GM23338 (cell line): Measurements from ENCODE around the gene GAREM1.

Experiments
- CREB1 ChIP-seq: fragments of 250-450 bp; sonication (Bioruptor Pico); IDR thresholded peaks from 2 replicates; pipeline ENCODE4 v1.5.0; 2020; ENCODE audit warnings: low read depth, mild to moderate bottlenecking, moderate library complexity
- EZH2 ChIP-seq: fragments of 200-600 bp; sonication (generic); IDR thresholded peaks from one replicate; pipeline ENCODE4 v1.8.0; 2017; ENCODE audit warnings: antibody characterized with exemption, mild to moderate bottlenecking, low read depth; ENCODE audit not compliant: unreplicated experiment
- EZH2phosphoT487 ChIP-seq: fragments of 200-600 bp; sonication (generic); IDR thresholded peaks from one replicate; pipeline ENCODE4 v1.8.1; 2018; ENCODE audit warnings: antibody characterized with exemption; ENCODE audit not compliant: unreplicated experiment
- POLR2AphosphoS5 ChIP-seq: IDR thresholded peaks from 2 replicates; pipeline ENCODE4 v1.6.1; 2016; ENCODE audit warnings: antibody characterized with exemption, low read depth
- REST ChIP-seq: IDR thresholded peaks from one replicate; pipeline ENCODE4 v1.6.1; 2018; ENCODE audit warnings: antibody characterized with exemption; ENCODE audit not compliant: unreplicated experiment
- STAT1 ChIP-seq: IDR thresholded peaks from one replicate; pipeline ENCODE4 v1.6.1; 2016; ENCODE audit warnings: antibody characterized with exemption; ENCODE audit not compliant: unreplicated experiment
- TF ChIP-seq, protein P1 (sequence below), 2 experiments: fragments of 200-600 bp in 1 of 2; sonication (generic) in 1 of 2; conservative IDR thresholded peaks; 2 replicates each; pipeline versions ENCODE4 v1.5.1 to v1.6.1; 2016 to 2017; ENCODE audit warnings: antibody characterized with exemption in 2 of 2, low read depth in 2 of 2, mild to moderate bottlenecking in 2 of 2, moderate library complexity in 1 of 2
- TF ChIP-seq, protein P2 (sequence below): fragments of 250-450 bp; sonication (Bioruptor Pico); IDR thresholded peaks from 2 replicates; pipeline ENCODE4 v1.5.0; 2020; ENCODE audit warnings: mild to moderate bottlenecking, moderate library complexity
- TF ChIP-seq, protein P3 (sequence below): IDR thresholded peaks from 2 replicates; pipeline ENCODE4 v1.6.1; 2016; ENCODE audit warnings: antibody characterized with exemption

- TF ChIP-seq, protein P1, sequence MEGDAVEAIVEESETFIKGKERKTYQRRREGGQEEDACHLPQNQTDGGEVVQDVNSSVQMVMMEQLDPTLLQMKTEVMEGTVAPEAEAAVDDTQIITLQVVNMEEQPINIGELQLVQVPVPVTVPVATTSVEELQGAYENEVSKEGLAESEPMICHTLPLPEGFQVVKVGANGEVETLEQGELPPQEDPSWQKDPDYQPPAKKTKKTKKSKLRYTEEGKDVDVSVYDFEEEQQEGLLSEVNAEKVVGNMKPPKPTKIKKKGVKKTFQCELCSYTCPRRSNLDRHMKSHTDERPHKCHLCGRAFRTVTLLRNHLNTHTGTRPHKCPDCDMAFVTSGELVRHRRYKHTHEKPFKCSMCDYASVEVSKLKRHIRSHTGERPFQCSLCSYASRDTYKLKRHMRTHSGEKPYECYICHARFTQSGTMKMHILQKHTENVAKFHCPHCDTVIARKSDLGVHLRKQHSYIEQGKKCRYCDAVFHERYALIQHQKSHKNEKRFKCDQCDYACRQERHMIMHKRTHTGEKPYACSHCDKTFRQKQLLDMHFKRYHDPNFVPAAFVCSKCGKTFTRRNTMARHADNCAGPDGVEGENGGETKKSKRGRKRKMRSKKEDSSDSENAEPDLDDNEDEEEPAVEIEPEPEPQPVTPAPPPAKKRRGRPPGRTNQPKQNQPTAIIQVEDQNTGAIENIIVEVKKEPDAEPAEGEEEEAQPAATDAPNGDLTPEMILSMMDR (conservative IDR thresholded peaks at IDR 0.05; ENCODE audit: low read depth in 2 of 2) = no peak
- no peak for TF ChIP-seq EZH2
- no peak for TF ChIP-seq REST
- TF ChIP-seq, protein P2, sequence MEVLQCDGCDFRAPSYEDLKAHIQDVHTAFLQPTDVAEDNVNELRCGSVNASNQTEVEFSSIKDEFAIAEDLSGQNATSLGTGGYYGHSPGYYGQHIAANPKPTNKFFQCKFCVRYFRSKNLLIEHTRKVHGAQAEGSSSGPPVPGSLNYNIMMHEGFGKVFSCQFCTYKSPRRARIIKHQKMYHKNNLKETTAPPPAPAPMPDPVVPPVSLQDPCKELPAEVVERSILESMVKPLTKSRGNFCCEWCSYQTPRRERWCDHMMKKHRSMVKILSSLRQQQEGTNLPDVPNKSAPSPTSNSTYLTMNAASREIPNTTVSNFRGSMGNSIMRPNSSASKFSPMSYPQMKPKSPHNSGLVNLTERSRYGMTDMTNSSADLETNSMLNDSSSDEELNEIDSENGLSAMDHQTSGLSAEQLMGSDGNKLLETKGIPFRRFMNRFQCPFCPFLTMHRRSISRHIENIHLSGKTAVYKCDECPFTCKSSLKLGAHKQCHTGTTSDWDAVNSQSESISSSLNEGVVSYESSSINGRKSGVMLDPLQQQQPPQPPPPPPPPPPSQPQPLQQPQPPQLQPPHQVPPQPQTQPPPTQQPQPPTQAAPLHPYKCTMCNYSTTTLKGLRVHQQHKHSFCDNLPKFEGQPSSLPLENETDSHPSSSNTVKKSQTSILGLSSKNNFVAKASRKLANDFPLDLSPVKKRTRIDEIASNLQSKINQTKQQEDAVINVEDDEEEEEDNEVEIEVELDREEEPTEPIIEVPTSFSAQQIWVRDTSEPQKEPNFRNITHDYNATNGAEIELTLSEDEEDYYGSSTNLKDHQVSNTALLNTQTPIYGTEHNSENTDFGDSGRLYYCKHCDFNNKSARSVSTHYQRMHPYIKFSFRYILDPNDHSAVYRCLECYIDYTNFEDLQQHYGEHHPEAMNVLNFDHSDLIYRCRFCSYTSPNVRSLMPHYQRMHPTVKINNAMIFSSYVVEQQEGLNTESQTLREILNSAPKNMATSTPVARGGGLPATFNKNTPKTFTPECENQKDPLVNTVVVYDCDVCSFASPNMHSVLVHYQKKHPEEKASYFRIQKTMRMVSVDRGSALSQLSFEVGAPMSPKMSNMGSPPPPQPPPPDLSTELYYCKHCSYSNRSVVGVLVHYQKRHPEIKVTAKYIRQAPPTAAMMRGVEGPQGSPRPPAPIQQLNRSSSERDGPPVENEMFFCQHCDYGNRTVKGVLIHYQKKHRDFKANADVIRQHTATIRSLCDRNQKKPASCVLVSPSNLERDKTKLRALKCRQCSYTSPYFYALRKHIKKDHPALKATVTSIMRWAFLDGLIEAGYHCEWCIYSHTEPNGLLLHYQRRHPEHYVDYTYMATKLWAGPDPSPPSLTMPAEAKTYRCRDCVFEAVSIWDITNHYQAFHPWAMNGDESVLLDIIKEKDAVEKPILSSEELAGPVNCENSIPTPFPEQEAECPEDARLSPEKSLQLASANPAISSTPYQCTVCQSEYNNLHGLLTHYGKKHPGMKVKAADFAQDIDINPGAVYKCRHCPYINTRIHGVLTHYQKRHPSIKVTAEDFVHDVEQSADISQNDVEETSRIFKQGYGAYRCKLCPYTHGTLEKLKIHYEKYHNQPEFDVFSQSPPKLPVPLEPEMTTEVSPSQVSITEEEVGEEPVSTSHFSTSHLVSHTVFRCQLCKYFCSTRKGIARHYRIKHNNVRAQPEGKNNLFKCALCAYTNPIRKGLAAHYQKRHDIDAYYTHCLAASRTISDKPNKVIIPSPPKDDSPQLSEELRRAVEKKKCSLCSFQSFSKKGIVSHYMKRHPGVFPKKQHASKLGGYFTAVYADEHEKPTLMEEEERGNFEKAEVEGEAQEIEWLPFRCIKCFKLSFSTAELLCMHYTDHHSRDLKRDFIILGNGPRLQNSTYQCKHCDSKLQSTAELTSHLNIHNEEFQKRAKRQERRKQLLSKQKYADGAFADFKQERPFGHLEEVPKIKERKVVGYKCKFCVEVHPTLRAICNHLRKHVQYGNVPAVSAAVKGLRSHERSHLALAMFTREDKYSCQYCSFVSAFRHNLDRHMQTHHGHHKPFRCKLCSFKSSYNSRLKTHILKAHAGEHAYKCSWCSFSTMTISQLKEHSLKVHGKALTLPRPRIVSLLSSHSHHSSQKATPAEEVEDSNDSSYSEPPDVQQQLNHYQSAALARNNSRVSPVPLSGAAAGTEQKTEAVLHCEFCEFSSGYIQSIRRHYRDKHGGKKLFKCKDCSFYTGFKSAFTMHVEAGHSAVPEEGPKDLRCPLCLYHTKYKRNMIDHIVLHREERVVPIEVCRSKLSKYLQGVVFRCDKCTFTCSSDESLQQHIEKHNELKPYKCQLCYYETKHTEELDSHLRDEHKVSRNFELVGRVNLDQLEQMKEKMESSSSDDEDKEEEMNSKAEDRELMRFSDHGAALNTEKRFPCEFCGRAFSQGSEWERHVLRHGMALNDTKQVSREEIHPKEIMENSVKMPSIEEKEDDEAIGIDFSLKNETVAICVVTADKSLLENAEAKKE (CRISPR knock-in tag) = no peak
- TF ChIP-seq, protein P3, sequence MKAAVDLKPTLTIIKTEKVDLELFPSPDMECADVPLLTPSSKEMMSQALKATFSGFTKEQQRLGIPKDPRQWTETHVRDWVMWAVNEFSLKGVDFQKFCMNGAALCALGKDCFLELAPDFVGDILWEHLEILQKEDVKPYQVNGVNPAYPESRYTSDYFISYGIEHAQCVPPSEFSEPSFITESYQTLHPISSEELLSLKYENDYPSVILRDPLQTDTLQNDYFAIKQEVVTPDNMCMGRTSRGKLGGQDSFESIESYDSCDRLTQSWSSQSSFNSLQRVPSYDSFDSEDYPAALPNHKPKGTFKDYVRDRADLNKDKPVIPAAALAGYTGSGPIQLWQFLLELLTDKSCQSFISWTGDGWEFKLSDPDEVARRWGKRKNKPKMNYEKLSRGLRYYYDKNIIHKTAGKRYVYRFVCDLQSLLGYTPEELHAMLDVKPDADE = no peak
- TF ChIP-seq POLR2AphosphoS5 = no peak
- TF ChIP-seq EZH2phosphoT487 = no peak
- TF ChIP-seq STAT1 = no peak
- TF ChIP-seq CREB1 (CRISPR knock-in tag) = no peak
These were observed 221.3 kb downstream of the GAREM1 start for GRCh38 chr18:32249147-32249929.
